ENCODE measurements around the gene AIP.
"Not testable (repeated sequence)": the region's sequence is repeated elsewhere in the genome, so short reads cannot be mapped to it uniquely, and the experiment has no call there.

Gene AIP

GRCh38 chr11:67469508-67469811, 13.4 kb upstream of the AIP start:
- DNase-seq: no peak

DNA sequence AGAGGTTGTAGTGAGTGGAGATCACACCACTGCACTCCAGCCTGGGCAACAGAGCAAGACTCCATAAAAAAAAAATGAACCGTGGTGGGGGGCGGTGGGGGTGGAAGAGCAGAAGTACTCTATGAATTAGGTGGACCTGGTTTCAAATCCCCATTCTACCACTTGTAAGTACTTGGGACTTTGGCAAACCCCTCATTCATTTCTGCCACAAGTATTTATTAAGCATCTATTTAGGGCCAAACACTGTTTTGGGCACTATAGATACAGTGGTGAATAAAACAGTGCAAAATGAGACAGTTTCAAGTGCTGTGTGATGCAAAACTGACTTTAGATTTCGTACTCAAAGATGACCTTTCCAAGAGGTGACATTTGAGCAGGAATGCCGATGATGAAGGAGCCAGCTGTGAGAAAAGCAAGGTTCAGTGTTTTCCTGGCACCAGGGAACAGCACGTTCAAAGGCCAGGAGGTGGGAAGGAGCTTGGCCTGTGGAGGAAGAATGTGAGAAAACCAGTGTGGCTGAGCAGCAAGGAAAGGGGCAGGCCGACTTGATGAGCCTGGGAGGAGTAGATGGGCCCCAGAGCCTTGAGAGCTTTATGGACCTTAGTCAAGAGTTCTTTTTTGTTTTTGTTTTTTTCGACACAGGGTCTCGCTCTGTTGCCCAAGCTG, 12.4 kb upstream of the AIP start:
- no peak for DNase-seq

GRCh38 chr11:67472882-67473281, 9.9 kb upstream of the AIP start:
- DNase-seq: no peak

DNA sequence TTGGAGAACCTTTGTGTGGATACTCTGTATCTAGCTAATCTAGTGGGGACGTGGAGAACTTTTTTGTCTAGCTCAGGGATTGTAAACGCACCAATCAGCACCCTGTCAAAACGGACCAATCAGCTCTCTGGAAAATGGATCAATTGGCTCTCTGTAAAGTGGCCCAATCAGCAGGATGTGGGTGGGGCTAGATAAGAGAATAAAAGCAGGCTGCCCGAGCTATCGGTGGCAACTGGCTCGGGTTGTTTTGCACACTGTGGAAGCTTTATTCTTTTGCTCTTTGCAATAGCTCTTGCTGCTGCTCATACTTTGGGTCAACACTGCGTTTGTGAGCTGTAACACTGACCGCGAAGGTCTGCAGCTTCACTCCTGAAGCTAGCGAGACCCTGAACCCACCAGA, 6.1 kb upstream of the AIP start:
- not testable (repeated sequence) for DNase-seq

GRCh38 chr11:67477344-67478050, 5.3 kb upstream of the AIP start:
- DNase-seq: not testable (repeated sequence)

GRCh38 chr11:67482275-67482826, 475 bp upstream of the AIP start:
- DNase-seq: peak; percentile 54 to 74

DNA sequence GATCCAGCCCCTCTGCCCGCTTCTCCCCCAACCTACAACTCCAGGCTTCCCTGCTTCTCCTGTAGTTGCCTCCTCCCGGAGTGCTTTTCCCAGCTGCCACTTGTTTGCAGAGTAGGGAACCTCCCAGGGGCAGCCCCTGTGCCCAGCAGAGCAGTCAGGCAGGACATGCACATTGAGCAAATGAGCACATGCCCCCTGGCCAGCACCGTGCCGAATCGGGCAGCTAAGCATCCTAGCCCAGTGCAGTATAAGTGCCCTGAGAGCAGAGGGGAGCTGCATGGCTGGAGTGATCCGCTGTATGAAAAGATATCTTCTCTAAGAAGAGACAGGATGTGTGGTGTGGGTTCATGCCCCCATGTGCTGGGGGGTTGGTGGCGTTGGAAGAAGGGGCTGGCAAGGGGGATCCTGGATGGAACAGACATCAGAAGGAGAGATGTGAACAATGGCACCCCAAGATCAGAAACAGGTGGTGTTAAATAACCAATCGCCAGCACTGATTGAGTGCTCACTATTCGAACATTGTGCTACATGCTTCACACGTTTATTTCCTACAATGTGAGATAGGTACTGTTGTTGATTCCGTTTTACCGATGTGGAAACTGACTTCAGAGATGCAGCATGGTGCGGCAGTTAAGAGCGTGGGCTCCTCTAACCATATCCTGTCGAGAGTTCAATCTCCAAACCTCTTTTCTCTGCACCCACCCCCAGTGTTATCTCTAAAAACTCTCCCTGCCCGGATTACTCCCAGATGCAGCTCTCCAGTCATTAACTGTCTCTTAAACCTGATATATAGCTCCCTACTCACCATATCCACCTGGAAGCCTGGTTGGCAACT, 1.2 kb downstream of the AIP start:
- DNase-seq: no peak

DNA sequence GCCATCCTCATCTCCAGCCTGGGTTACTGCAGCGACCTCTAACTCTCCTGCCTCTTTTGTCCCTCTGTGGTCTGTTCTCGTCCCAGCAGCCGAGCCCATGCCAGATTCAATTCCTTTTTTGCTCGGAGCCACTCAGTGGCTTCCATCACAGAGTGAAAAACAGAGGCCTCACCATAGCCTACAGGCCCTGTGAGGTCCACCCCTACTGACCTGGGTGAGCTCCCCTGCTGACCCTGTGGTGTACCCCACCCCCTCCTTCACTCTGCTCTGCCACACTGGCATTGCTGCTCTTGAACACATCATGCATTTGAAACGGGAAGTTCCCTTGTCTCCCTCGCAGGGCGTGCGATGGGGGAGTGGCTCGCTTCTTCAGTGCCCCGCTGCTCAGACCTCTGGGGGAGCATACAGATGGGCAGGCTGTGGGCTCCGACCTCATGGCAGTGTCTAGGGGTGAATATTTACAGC, 2.1 kb downstream of the AIP start:
- peak; percentile 55 to 63 for DNase-seq

GRCh38 chr11:67485873-67486361, 3.1 kb downstream of the AIP start:
- not testable (repeated sequence) for DNase-seq

DNA sequence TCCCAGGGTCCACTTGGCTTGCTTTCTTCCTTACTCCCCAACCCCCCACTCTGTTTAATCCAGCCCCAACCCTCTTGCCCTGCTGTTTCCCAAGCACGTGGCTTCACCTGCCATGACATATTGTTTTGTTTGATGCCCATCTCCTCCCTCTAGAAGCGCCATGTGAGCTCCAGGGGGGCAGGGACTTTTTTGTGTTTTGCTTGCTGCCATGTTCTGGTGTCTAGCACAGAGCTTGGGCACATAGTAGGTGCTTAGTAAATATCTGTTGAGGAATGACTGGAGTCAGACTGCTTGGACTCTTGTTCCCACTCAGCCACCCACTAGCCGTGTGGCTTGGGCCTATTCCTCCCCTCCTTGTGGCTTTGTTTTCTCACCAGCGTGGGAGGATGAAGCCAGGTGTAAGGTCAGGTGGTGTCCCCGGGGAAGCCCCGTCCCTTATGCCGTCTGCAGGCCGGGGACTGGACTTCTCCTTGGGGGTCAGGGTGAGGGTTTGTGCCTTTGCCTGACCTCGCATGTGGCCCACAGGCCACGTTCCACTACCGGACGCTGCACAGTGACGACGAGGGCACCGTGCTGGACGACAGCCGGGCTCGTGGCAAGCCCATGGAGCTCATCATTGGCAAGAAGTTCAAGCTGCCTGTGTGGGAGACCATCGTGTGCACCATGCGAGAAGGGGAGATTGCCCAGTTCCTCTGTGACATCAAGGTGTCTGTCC, 3.8 kb downstream of the AIP start:
- no peak for DNase-seq

DNA sequence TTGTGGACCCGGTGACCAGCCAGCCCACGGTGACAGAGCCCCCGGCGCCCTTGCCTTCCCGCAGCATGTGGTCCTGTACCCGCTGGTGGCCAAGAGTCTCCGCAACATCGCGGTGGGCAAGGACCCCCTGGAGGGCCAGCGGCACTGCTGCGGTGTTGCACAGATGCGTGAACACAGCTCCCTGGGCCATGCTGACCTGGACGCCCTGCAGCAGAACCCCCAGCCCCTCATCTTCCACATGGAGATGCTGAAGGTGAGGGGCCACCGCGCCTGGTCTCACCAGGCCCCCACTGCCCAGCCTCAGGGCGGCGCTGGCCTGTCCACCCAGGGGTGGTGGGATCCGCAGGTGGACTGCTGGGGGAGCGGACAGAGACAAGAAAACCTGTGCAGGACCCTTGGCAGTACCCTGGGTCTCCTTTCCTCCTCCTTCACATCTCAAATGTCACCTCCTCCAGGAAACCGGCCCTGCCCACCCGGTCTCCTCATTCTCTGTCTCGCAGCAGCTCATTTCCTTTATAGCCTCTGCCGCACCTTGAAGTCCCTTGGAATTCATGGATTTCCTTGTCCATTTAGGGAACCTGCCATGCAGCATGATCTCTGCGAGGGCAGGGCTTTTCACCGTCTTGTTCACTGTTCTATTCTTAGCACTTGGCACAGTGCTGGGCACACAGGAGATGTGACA, 6.5 kb downstream of the AIP start:
- DNase-seq: no peak

GRCh38 chr11:67489885-67490726, 7.3 kb downstream of the AIP start:
- DNase-seq: no peak

DNA sequence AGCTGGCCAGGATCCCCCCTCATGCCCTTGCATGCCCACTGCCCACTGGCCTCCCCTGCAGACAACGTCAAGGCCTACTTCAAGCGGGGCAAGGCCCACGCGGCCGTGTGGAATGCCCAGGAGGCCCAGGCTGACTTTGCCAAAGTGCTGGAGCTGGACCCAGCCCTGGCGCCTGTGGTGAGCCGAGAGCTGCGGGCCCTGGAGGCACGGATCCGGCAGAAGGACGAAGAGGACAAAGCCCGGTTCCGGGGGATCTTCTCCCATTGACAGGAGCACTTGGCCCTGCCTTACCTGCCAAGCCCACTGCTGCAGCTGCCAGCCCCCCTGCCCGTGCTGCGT, 7.9 kb downstream of the AIP start:
- DNase-seq: no peak

DNA sequence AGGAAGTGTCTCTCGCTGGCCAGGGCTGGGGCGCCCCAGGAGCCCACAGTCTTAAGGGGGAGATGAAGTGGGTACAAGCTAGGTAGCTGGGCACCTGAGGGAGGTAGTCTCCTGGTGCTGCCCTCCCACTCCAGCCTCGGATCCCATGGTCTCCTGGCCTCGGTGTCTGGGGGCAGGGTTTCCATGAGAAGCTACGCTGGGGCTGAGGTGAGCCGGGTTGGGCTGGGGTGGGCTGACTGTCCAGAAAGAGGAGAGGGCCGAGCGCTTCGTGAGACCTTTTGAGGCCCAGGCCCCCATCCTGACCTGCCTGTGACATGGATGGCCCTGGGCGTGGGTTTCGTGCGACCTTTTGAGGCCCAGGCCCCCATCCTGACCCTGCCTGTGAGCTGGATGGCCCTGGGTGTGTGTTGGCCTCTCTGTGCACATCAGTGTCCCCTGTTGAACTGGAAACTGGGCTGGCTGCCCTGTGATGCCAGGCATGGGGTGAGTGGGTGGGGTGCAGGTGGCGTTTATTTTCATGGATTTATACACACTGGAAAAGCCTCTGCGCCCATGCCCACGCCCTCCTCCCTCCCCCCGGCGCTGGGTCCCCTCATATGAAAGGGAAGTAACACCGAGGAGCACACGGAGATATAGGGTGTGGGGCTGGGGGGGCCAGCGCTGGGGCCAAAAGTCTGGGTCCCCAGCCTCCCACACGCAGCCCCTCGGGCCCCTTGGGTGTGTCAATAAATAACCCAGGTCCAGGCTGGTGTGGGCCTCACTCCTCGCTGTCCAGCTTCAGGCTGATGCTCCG, 8.6 kb downstream of the AIP start:
- no peak for DNase-seq

- DNase-seq: no peak
Observed at GRCh38 chr11:67492069-67492727, 9.4 kb downstream of the AIP start.

- no peak for DNase-seq
Observed at GRCh38 chr11:67492801-67493547, 10.1 kb downstream of the AIP start.

- no peak for DNase-seq
Observed at GRCh38 chr11:67493548-67494370, 10.9 kb downstream of the AIP start.

Data from inflammatory macrophage treated with lipopolysaccharide for 1 hour (primary cell).